ENCODE measurements around the gene ANKRD28. TPM values are rescaled to one million over a fixed set of nuclear protein-coding genes. Genes with fewer than 3 reads are reported as not detected.

ANKRD28 gene
- total RNA-seq, 6 experiments from 2014 or later = 80.4 to 96.3 (median 90.4) TPM

DNA sequence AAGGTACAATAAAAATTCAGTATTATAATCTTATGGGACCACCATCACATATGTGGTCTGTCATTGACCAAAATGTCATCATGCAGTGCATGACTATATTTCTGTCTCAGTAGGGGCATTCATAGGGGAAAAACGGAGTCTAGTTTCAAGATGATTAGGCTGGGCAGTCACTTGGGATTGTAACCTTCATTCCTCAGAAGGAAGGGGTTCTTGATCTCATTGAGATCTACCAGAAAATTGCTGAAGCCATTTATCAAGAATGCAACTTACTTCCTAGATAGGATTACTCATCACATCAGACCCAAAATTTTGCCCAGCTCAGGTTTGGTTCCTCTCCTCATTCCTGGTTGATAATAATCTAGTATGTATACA is 158.9 kb downstream of the ANKRD28 start:
- DNase-seq = peak; percentile 43
- no peak for TF ChIP-seq CTCF (IDR thresholded peaks at IDR 0.05)
- Mint-ChIP-seq H3K4me3 (no peak overlapping the region), H3K27me3 (ENCODE audit: insufficient read depth) (peaks cover 1% of the 10 kb centered on the region), H3K27ac (peak overlapping the region; percentile 100), H3K4me1 (ENCODE audit: low read depth) (peaks cover 84% of the 10 kb centered on the region), H3K36me3 (ENCODE audit: low read depth) (peaks cover 21% of the 10 kb centered on the region), H3K9me3 (no peaks in the 10 kb centered on the region)

- peaks cover 1% of the 10 kb centered on the region for H3K27me3 Mint-ChIP-seq (ENCODE audit: insufficient read depth)
- H3K9me3 Mint-ChIP-seq = no peaks in the 10 kb centered on the region
- peaks cover 90% of the 10 kb centered on the region for H3K4me1 Mint-ChIP-seq (ENCODE audit: low read depth)
- peaks cover 25% of the 10 kb centered on the region for H3K36me3 Mint-ChIP-seq (ENCODE audit: low read depth)
- TF ChIP-seq CTCF (IDR thresholded peaks at IDR 0.05) = no peak
- peak; percentile 43 for DNase-seq
- no peak overlapping the region for H3K4me3 Mint-ChIP-seq
- peak overlapping the region; percentile 100 for H3K27ac Mint-ChIP-seq
Measured at GRCh38 chr3:15638193-15638890, 159.4 kb downstream of the ANKRD28 start.

GRCh38 chr3:15637131-15637951 is 160.4 kb downstream of the ANKRD28 start:
- TF ChIP-seq CTCF (IDR thresholded peaks at IDR 0.05) = no peak
- Mint-ChIP-seq H3K4me3 (peak overlapping the region; percentile 49), H3K9me3 (no peaks in the 10 kb centered on the region), H3K27ac (peak overlapping the region; percentile 100), H3K4me1 (ENCODE audit: low read depth) (peaks cover 100% of the 10 kb centered on the region), H3K36me3 (ENCODE audit: low read depth) (peaks cover 22% of the 10 kb centered on the region), H3K27me3 (ENCODE audit: insufficient read depth) (peaks cover 1% of the 10 kb centered on the region; the same call in 1 of the 2 replicates)
- no peak for DNase-seq

GRCh38 chr3:15636028-15636709 is 161.6 kb downstream of the ANKRD28 start:
- DNase-seq = peak; percentile 95
- Mint-ChIP-seq H3K4me3 (peak overlapping the region; percentile 87), H3K9me3 (no peaks in the 10 kb centered on the region), H3K27me3 (ENCODE audit: insufficient read depth) (peaks cover under 1% of the 10 kb centered on the region; the same call in 1 of the 2 replicates), H3K27ac (peak overlapping the region; percentile 100), H3K36me3 (ENCODE audit: low read depth) (peaks cover 12% of the 10 kb centered on the region; the same call in 1 of the 2 replicates), H3K4me1 (ENCODE audit: low read depth) (peaks cover 100% of the 10 kb centered on the region)
- TF ChIP-seq CTCF (IDR thresholded peaks at IDR 0.05) = peak; percentile 18

- H3K27ac Mint-ChIP-seq = peak overlapping the region; percentile 100
- no peaks in the 10 kb centered on the region for H3K9me3 Mint-ChIP-seq
- peaks cover 12% of the 10 kb centered on the region; the same call in 1 of the 2 replicates for H3K36me3 Mint-ChIP-seq (ENCODE audit: low read depth)
- peak; percentile 66 for DNase-seq
- no peaks in the 10 kb centered on the region; the same call in 1 of the 2 replicates for H3K27me3 Mint-ChIP-seq (ENCODE audit: insufficient read depth)
- no peak for TF ChIP-seq CTCF (IDR thresholded peaks at IDR 0.05)
- H3K4me1 Mint-ChIP-seq (ENCODE audit: low read depth) = peaks cover 100% of the 10 kb centered on the region
- H3K4me3 Mint-ChIP-seq = peak overlapping the region; percentile 87
Measured at GRCh38 chr3:15635121-15635661, 162.6 kb downstream of the ANKRD28 start.

Measured in HFFc6 (cell line).